ENCODE measurements around the gene PPDPF. TPM values are rescaled to one million over a fixed set of nuclear protein-coding genes. Genes with fewer than 3 reads are reported as not detected.
"Not testable (repeated sequence)": the region's sequence is repeated elsewhere in the genome, so short reads cannot be mapped to it uniquely, and the experiment has no call there.

Gene PPDPF
- polyA plus RNA-seq, 1 donor: 254 TPM

- DNase-seq (ENCODE audit: low read depth): no peak
These were observed 43.7 kb downstream of the PPDPF start for GRCh38 chr20:63564036-63564810.

GRCh38 chr20:63565021-63565698 is 44.6 kb downstream of the PPDPF start:
- no peak for DNase-seq (ENCODE audit: low read depth)

GRCh38 chr20:63565699-63566335 is 45.3 kb downstream of the PPDPF start:
- DNase-seq (ENCODE audit: low read depth): no peak

GRCh38 chr20:63566395-63567135 is 46.0 kb downstream of the PPDPF start:
- DNase-seq (ENCODE audit: low read depth): no peak

- no peak for DNase-seq (ENCODE audit: low read depth)
These were observed 46.5 kb downstream of the PPDPF start for GRCh38 chr20:63567136-63567385.

GRCh38 chr20:63567386-63568169 is 47.0 kb downstream of the PPDPF start:
- DNase-seq (ENCODE audit: low read depth): no peak

- no peak for DNase-seq (ENCODE audit: low read depth)
These were observed 47.8 kb downstream of the PPDPF start for GRCh38 chr20:63568170-63568981.

- no peak for DNase-seq (ENCODE audit: low read depth)
These were observed 48.7 kb downstream of the PPDPF start for GRCh38 chr20:63568986-63569949.

- DNase-seq (ENCODE audit: low read depth): no peak
These were observed 49.9 kb downstream of the PPDPF start for GRCh38 chr20:63570281-63571086.

GRCh38 chr20:63571087-63571478 is 50.5 kb downstream of the PPDPF start:
- DNase-seq (ENCODE audit: low read depth): not testable (repeated sequence)

Other genes with a start within 250 kb of the PPDPF start
- 76.0 TPM for gene ARFGAP1, start 248.0 kb upstream of the PPDPF start, polyA plus RNA-seq (ENCODE audit: insufficient read length)
- gene COL20A1, start 227.6 kb upstream of the PPDPF start, polyA plus RNA-seq (ENCODE audit: insufficient read length): 4.0 TPM
- gene CHRNA4, start 159.4 kb upstream of the PPDPF start, polyA plus RNA-seq (ENCODE audit: insufficient read length): 0.46 TPM
- gene KCNQ2, start 48.1 kb upstream of the PPDPF start, polyA plus RNA-seq (ENCODE audit: insufficient read length): 3.5 TPM
- gene EEF1A2, start 21.7 kb upstream of the PPDPF start, polyA plus RNA-seq (ENCODE audit: insufficient read length): 1,049 TPM
- 0.34 TPM for gene PTK6, start 16.6 kb downstream of the PPDPF start, polyA plus RNA-seq (ENCODE audit: insufficient read length)
- gene SRMS, start 27.0 kb downstream of the PPDPF start, polyA plus RNA-seq (ENCODE audit: insufficient read length): not detected
- 0.13 TPM for gene FNDC11, start 33.4 kb downstream of the PPDPF start, polyA plus RNA-seq (ENCODE audit: insufficient read length)
- gene HELZ2, start 53.5 kb downstream of the PPDPF start, polyA plus RNA-seq (ENCODE audit: insufficient read length): 6.6 TPM
- 6.8 TPM for gene GMEB2, start 106.3 kb downstream of the PPDPF start, polyA plus RNA-seq (ENCODE audit: insufficient read length)
- 11.4 TPM for gene STMN3, start 132.7 kb downstream of the PPDPF start, polyA plus RNA-seq (ENCODE audit: insufficient read length)
- gene RTEL1, start 137.5 kb downstream of the PPDPF start, polyA plus RNA-seq (ENCODE audit: insufficient read length): 11.0 TPM
- gene TNFRSF6B, start 175.9 kb downstream of the PPDPF start, polyA plus RNA-seq (ENCODE audit: insufficient read length): 1.6 TPM
- 25.3 TPM for gene ARFRP1, start 187.2 kb downstream of the PPDPF start, polyA plus RNA-seq (ENCODE audit: insufficient read length)
- 12.6 TPM for gene ZGPAT, start 187.3 kb downstream of the PPDPF start, polyA plus RNA-seq (ENCODE audit: insufficient read length)
- 4.6 TPM for gene LIME1, start 215.9 kb downstream of the PPDPF start, polyA plus RNA-seq (ENCODE audit: insufficient read length)
- gene SLC2A4RG, start 219.0 kb downstream of the PPDPF start, polyA plus RNA-seq (ENCODE audit: insufficient read length): 148 TPM